OCI-LY1 (cell line): ENCODE data around the gene TAAR5.

Source experiments
- CTCF ChIP-seq: fragments of 200-600 bp; sonication (generic), shearing (Covaris generic); IDR thresholded peaks from 2 replicates; pipeline ENCODE4 v1.5.1; 2017; ENCODE audit warnings: mild to moderate bottlenecking, antibody characterized with exemption, low read length, moderate library complexity, mixed read lengths
- EZH2 ChIP-seq: fragments of 200-600 bp; sonication (generic), shearing (Covaris generic); IDR thresholded peaks from 2 replicates; pipeline ENCODE4 v1.8.0; 2017; ENCODE audit warnings: borderline replicate concordance, mixed run types, mild to moderate bottlenecking, antibody characterized with exemption, low read length, moderate library complexity, mixed read lengths

GRCh38 chr6:132607544-132608233 is 18.1 kb upstream of the TAAR5 start:
- TF ChIP-seq EZH2 (no peak), CTCF (no peak)
